ENCODE results near the gene MOG. TPM values are rescaled to one million over a fixed set of nuclear protein-coding genes. Genes with fewer than 3 reads are reported as not detected.

The MOG gene
- total RNA-seq, 2 experiments from 2014 or later: not detected

GRCh38 chr6:29628419-29629281 is 28.2 kb upstream of the MOG start:
- peak overlapping the region; percentile 87 for H3K4me3 Mint-ChIP-seq
- no peaks in the 10 kb centered on the region for H3K9me3 Mint-ChIP-seq
- H3K4me1 Mint-ChIP-seq: peaks cover 41% of the 10 kb centered on the region
- peak overlapping the region; percentile 79 for H3K27ac Mint-ChIP-seq
- H3K36me3 Mint-ChIP-seq (ENCODE audit: low read depth): peaks cover 16% of the 10 kb centered on the region
- POLR2A ChIA-PET: no interaction called here
- H3K27me3 Mint-ChIP-seq: peaks cover 21% of the 10 kb centered on the region
- CTCF ChIA-PET: interaction anchor here (0.6 to 3.1 kb wide), 4 partner anchors 9 to 94 kb away, joined by 3 to 11 read pairs (median 4); no protein-coding TSS in a partner anchor
- DNase-seq: peak; percentile 58

- DNase-seq: no peak
- H3K27me3 Mint-ChIP-seq: peaks cover 22% of the 10 kb centered on the region
- peak overlapping the region; percentile 87 for H3K4me3 Mint-ChIP-seq
- H3K4me1 Mint-ChIP-seq: peaks cover 50% of the 10 kb centered on the region
- no peak overlapping the region for H3K27ac Mint-ChIP-seq
- POLR2A ChIA-PET: no interaction called here
- CTCF ChIA-PET: interaction anchor here (0.6 to 3.1 kb wide), 4 partner anchors 18 to 1773 kb away, joined by 3 to 11 read pairs (median 4); no protein-coding TSS in a partner anchor
- H3K36me3 Mint-ChIP-seq (ENCODE audit: low read depth): peaks cover 14% of the 10 kb centered on the region
- no peaks in the 10 kb centered on the region for H3K9me3 Mint-ChIP-seq
These were observed 27.3 kb upstream of the MOG start for GRCh38 chr6:29629571-29629970.

- H3K36me3 Mint-ChIP-seq (ENCODE audit: low read depth): peaks cover 14% of the 10 kb centered on the region
- H3K27me3 Mint-ChIP-seq: peaks cover 22% of the 10 kb centered on the region
- no peaks in the 10 kb centered on the region for H3K9me3 Mint-ChIP-seq
- ChIA-PET POLR2A (no interaction called here), CTCF (interaction anchor here (0.9 to 3.1 kb wide), 6 partner anchors 8 to 24 kb away, joined by 3 to 11 read pairs (median 3); no protein-coding TSS in a partner anchor)
- DNase-seq: no peak
- peaks cover 51% of the 10 kb centered on the region for H3K4me1 Mint-ChIP-seq
- H3K4me3 Mint-ChIP-seq: peak overlapping the region; percentile 70
- no peak overlapping the region for H3K27ac Mint-ChIP-seq
These were observed 26.6 kb upstream of the MOG start for GRCh38 chr6:29630315-29630714.

GRCh38 chr6:29631209-29631810 is 25.6 kb upstream of the MOG start:
- DNase-seq: no peak
- peaks cover 14% of the 10 kb centered on the region for H3K36me3 Mint-ChIP-seq (ENCODE audit: low read depth)
- CTCF ChIA-PET: interaction anchor here (1.1 to 3.1 kb wide), 2 partner anchors 8 to 19 kb away, joined by 3 to 11 read pairs; no protein-coding TSS in a partner anchor
- peak overlapping the region; percentile 70 for H3K4me3 Mint-ChIP-seq
- POLR2A ChIA-PET: no interaction called here
- peaks cover 51% of the 10 kb centered on the region for H3K4me1 Mint-ChIP-seq
- H3K9me3 Mint-ChIP-seq: no peaks in the 10 kb centered on the region
- peak overlapping the region; percentile 47 for H3K27ac Mint-ChIP-seq
- H3K27me3 Mint-ChIP-seq: peaks cover 23% of the 10 kb centered on the region

- Mint-ChIP-seq H3K9me3 (no peaks in the 10 kb centered on the region), H3K36me3 (ENCODE audit: low read depth) (peaks cover 14% of the 10 kb centered on the region), H3K27ac (peak overlapping the region; percentile 37), H3K4me1 (peaks cover 49% of the 10 kb centered on the region), H3K27me3 (peaks cover 18% of the 10 kb centered on the region), H3K4me3 (peak overlapping the region; percentile 70)
- DNase-seq: peak; percentile 70
- ChIA-PET POLR2A (no interaction called here), CTCF (interaction anchor here (2.0 to 3.1 kb wide), 2 partner anchors 18 kb away, joined by 11 to 20 read pairs; no protein-coding TSS in a partner anchor)
These were observed 24.8 kb upstream of the MOG start for GRCh38 chr6:29631860-29632731.

- Mint-ChIP-seq H3K4me3 (peak within 1 kb of the TSS; percentile 70), H3K4me1 (peaks cover 51% of the 10 kb centered on the region), H3K27ac (peak within 1 kb of the TSS; percentile 84), H3K27me3 (peaks cover 20% of the 10 kb centered on the region), H3K36me3 (ENCODE audit: low read depth) (peaks cover 14% of the 10 kb centered on the region), H3K9me3 (no peaks in the 10 kb centered on the region)
- peak; percentile 82 for DNase-seq
- CTCF ChIA-PET: interaction anchor here (1.0 to 2.0 kb wide), 3 partner anchors 9 to 17 kb away, joined by 3 to 20 read pairs (median 9); no protein-coding TSS in a partner anchor
- POLR2A ChIA-PET: no interaction called here
These were observed 23.9 kb upstream of the MOG start, which contains the start of gene GABBR1 for GRCh38 chr6:29632789-29633533. GABBR1 (minus strand) TSS chr6:29633183; CDS start chr6:29632385, 798 bp downstream.

GRCh38 chr6:29633534-29633905 is 23.4 kb upstream of the MOG start:
- DNase-seq: no peak
- Mint-ChIP-seq H3K36me3 (ENCODE audit: low read depth) (peaks cover 14% of the 10 kb centered on the region), H3K4me1 (peaks cover 48% of the 10 kb centered on the region), H3K27me3 (peaks cover 17% of the 10 kb centered on the region), H3K9me3 (no peaks in the 10 kb centered on the region), H3K4me3 (peak overlapping the region; percentile 65), H3K27ac (peak overlapping the region; percentile 84)
- CTCF ChIA-PET: interaction anchor here (1.0 to 2.0 kb wide), 3 partner anchors 9 to 16 kb away, joined by 3 to 20 read pairs (median 9); no protein-coding TSS in a partner anchor
- POLR2A ChIA-PET: no interaction called here

- no peak overlapping the region for H3K27ac Mint-ChIP-seq
- H3K4me1 Mint-ChIP-seq: peaks cover 36% of the 10 kb centered on the region
- no peak for DNase-seq
- no peaks in the 10 kb centered on the region for H3K36me3 Mint-ChIP-seq (ENCODE audit: low read depth)
- no peak overlapping the region for H3K4me3 Mint-ChIP-seq
- ChIA-PET CTCF (no interaction called here), POLR2A (no interaction called here)
- H3K27me3 Mint-ChIP-seq: peaks cover 10% of the 10 kb centered on the region
- no peaks in the 10 kb centered on the region for H3K9me3 Mint-ChIP-seq
These were observed 19.6 kb upstream of the MOG start for GRCh38 chr6:29637247-29637646.

- peak; percentile 66 for DNase-seq
- Mint-ChIP-seq H3K27ac (peak overlapping the region; percentile 94), H3K9me3 (no peaks in the 10 kb centered on the region), H3K27me3 (peaks cover 4% of the 10 kb centered on the region), H3K4me3 (peak overlapping the region; percentile 43), H3K4me1 (peaks cover 28% of the 10 kb centered on the region), H3K36me3 (ENCODE audit: low read depth) (no peaks in the 10 kb centered on the region)
- ChIA-PET CTCF (interaction anchor here (1.1 to 3.5 kb wide), 3 partner anchors 9 to 180 kb away, joined by 3 to 35 read pairs (median 4); no protein-coding TSS in a partner anchor), POLR2A (interaction anchor here (0.6 to 0.8 kb wide), 2 partner anchors 9 to 219 kb away, joined by 3 to 7 read pairs; no protein-coding TSS in a partner anchor)
These were observed 15.3 kb upstream of the MOG start for GRCh38 chr6:29641430-29642148.

GRCh38 chr6:29647927-29648642 is 8.8 kb upstream of the MOG start:
- H3K4me3 Mint-ChIP-seq: no peak overlapping the region
- no peak for DNase-seq
- H3K27me3 Mint-ChIP-seq: no peaks in the 10 kb centered on the region
- H3K36me3 Mint-ChIP-seq (ENCODE audit: low read depth): no peaks in the 10 kb centered on the region
- peaks cover 14% of the 10 kb centered on the region for H3K4me1 Mint-ChIP-seq
- H3K27ac Mint-ChIP-seq: peak overlapping the region; percentile 19
- CTCF ChIA-PET: interaction anchor here (0.7 to 3.2 kb wide), 5 partner anchors 15 to 74 kb away, joined by 3 to 20 read pairs (median 4); partner anchors contain the start of gene GABBR1
- POLR2A ChIA-PET: no interaction called here
- H3K9me3 Mint-ChIP-seq: no peaks in the 10 kb centered on the region

All from activated CD4-positive, alpha-beta T cell treated with anti-CD3 and anti-CD28 coated beads, Interleukin-2, amount 10 ng/mL, durations not matched to agents 7 days and 5 days (primary cell).